IMR-90 (cell line): ENCODE results near the gene HDAC8.

Experiments used
- CEBPB ChIP-seq: IDR thresholded peaks from 2 replicates; pipeline ENCODE4 v1.6.1; 2012; ENCODE audit warnings: low read depth, low read length, improper control_type of control experiment
- CTCF ChIP-seq: conservative IDR thresholded peaks from 2 replicates; pipeline ENCODE4 v1.5.1; 2012; ENCODE audit warnings: mild to moderate bottlenecking, low read depth, low read length, improper control_type of control experiment
- MAFK ChIP-seq: IDR thresholded peaks from 2 replicates; pipeline ENCODE4 v1.6.1; 2012; ENCODE audit warnings: low read depth, low read length, improper control_type of control experiment
- MXI1 ChIP-seq: IDR thresholded peaks from 2 replicates; pipeline ENCODE4 v1.6.1; 2012; ENCODE audit warnings: low read depth, mild to moderate bottlenecking, low read length, moderate library complexity, borderline replicate concordance
- POLR2A ChIP-seq: IDR thresholded peaks from 2 replicates; pipeline ENCODE4 v1.6.1; 2012; ENCODE audit warnings: mild to moderate bottlenecking, low read depth, low read length
- RCOR1 ChIP-seq: IDR thresholded peaks from 2 replicates; pipeline ENCODE4 v1.6.1; 2012; ENCODE audit warnings: mild to moderate bottlenecking, low read length, improper control_type of control experiment; ENCODE audit not compliant: insufficient replicate concordance
- RFX5 ChIP-seq: IDR thresholded peaks from 2 replicates; pipeline ENCODE4 v1.8.0; 2012; ENCODE audit warnings: low read depth, mild to moderate bottlenecking, low read length, moderate library complexity
- USF2 ChIP-seq: fragments of 150-350 bp; IDR thresholded peaks from 2 replicates; pipeline ENCODE4 v1.6.1; 2017; ENCODE audit warnings: mild to moderate bottlenecking, antibody characterized with exemption, low read length, low read depth
- TF ChIP-seq, protein P1 (sequence below): fragments of 150-350 bp; IDR thresholded peaks from 2 replicates; pipeline ENCODE4 v1.6.1; 2016; ENCODE audit warnings: low read depth, mild to moderate bottlenecking, low read length, moderate library complexity, borderline replicate concordance

DNA sequence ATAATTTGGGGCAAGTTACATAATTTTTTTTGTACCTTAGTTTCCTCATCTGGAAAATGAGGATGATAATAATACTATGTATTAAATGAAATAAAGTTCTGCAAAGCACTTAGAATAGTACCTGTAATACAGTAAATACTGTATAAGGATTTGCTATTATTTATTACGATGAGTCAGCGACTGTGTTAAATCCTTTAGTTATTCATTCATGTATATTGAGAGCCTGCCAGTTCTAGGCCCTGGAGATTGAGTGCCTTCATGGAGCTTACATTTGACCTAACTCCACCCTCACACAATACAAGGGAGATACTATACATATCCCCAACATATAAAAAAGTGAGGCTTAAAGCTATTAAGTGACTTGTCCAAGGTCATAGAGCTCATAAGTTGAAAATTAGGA, 199.9 kb downstream of the HDAC8 start:
- TF ChIP-seq MXI1 = no peak
- no peak for TF ChIP-seq CTCF
- no peak for TF ChIP-seq POLR2A
- TF ChIP-seq USF2 = no peak
- TF ChIP-seq CEBPB = no peak
- TF ChIP-seq RFX5 = no peak
- TF ChIP-seq RCOR1 = no peak
- TF ChIP-seq, protein P1, sequence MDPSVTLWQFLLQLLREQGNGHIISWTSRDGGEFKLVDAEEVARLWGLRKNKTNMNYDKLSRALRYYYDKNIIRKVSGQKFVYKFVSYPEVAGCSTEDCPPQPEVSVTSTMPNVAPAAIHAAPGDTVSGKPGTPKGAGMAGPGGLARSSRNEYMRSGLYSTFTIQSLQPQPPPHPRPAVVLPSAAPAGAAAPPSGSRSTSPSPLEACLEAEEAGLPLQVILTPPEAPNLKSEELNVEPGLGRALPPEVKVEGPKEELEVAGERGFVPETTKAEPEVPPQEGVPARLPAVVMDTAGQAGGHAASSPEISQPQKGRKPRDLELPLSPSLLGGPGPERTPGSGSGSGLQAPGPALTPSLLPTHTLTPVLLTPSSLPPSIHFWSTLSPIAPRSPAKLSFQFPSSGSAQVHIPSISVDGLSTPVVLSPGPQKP = no peak
- peak; percentile 82 for TF ChIP-seq MAFK
